Eye (tissue), 1 donor: ENCODE data around the gene TPM2.

Experiments
- DNase-seq: peaks from one replicate; pipeline ENCODE4 v3.0.0-alpha.2; 2015

The TPM2 gene

DNA sequence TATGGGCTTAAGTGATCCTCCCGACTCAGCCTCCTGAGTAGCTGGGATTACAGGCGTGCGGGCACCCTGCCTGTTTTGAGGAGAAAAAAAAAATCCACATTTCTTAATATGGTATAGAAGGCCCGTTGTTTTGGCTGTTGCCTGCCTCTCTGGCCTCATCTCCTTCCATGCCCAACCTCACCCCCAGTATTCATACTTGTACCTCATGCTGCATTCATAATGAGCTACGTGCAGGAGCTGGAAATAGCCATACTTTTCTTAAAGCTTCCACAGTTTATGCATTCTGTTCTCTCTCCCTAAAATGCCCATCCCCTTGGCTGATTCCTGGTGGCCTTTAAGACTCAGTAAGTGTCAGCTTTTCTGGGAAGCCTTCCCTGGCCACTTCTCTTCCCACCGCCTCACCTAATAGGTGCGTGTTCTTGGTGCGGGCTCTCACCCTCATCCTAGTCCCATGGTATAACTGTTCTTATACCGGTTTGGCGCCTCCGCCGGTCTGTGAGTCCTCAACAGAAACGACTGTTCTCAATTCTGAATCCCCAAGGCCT is 2.1 kb upstream of the TPM2 start:
- no peak for DNase-seq

DNA sequence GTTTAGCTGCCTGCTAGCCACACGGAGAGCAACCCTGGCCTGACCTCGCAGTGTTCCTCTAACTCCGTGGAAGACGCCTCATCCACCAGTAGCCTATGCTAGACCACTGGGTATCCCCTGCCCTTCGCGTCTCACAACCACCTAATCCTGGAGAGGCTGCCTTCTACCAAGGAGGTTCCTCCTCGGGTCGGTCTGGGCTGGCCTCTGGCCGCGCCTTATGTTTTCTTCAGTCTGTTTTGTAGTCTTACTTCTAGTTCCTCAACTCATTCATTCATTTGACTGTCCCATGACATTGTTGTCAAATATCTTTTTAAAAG is 1.6 kb upstream of the TPM2 start:
- DNase-seq = no peak

DNA sequence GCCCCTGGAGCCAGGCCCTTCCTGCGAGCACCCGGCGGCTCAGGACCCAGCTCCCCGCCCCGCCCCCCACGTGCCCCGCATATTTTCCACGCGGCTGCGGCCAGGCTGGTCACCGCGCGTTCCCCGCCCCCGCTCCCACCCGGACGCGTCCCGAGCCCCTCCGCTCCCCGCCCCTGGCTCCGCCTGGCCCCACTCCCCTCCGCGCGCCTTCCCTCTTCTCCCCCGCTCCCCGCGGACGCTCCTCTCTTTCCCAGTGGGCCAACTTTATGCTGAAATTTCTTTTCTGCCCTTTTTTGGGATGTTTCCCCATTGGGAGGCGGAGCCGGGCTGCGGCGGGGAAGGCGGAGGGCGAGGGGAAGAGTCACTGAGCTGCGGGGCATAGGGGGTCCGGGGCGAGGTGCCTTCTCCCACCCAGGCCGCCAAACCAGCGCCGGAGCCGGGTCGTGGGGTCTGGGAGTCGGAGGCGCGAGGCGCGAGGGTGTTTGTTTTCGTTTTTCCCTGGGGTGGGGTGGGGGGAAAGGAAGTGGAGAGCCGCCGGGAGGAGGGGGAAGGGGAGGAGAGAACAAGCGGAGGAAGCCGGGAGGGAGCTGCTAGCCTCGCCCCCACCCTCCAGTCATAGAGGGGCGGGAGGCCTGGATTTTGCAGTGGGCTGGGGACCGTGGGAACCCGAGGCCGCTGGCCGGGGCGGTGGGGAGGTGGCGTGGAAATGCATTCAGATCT is 1.0 kb upstream of the TPM2 start:
- DNase-seq = peak; percentile 78

DNA sequence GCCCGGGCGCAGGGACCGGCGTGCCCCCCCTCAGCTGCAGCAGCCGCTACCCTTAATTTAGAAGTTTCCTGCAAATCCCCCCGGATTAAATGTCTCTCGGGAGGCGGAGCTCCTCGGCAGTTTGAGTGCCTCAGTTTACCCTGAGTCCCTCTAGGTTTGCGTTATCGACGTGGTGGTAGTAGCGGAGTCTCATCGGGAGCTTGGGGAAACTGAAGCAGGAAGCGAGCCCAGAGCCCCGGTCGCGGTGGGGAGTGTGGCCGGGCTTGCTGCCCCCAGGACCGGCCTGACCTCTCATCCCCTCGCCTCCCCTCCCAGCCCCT is 529 bp upstream of the TPM2 start:
- DNase-seq = no peak

DNA sequence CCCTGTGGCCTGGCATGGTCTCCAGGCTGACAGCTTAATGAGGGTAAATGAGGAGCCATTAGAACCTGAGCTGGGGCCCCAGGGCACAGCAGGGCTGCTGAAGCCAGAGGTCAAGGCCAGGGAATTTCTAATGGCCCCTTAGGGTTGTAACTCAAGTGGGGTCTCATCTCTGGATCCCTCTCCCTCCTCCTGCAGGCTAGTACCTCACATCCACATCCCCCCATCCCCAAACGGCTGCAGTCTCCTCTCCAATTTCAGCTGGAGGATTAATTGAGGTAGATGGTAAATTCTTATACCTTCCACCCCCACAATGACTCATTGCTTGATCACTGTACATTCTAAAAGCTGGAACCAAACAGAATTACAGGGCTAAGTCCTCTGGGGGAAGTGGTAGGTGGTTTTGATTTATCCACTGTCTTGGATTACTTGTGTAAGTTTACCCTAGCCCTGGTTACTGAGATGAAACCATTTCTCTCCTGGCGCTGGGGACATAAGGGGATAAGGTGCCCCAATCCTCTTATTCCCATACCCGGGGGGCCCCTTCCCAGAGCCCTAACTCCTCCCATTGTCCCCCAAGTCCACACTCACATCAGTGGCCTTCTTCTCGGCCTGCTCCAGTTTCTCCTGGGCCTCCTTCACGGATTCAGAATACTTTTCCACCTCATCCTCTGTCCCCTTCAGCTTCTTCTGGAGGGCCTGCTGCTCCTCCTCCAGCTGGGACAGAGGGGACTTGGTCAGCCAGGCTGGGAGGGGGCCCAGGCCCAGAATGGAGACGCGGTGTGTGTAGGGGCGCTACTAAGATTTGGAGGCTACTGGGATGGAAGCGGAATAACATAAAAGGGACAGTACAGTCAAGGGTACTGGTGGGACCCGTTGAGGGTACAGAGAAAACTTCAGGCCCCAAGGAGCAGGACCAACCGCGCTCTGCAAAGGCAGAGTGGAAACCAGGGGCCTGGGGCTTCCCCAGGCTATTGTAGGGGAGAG is 875 bp downstream of the TPM2 start:
- peak; percentile 38 for DNase-seq

DNA sequence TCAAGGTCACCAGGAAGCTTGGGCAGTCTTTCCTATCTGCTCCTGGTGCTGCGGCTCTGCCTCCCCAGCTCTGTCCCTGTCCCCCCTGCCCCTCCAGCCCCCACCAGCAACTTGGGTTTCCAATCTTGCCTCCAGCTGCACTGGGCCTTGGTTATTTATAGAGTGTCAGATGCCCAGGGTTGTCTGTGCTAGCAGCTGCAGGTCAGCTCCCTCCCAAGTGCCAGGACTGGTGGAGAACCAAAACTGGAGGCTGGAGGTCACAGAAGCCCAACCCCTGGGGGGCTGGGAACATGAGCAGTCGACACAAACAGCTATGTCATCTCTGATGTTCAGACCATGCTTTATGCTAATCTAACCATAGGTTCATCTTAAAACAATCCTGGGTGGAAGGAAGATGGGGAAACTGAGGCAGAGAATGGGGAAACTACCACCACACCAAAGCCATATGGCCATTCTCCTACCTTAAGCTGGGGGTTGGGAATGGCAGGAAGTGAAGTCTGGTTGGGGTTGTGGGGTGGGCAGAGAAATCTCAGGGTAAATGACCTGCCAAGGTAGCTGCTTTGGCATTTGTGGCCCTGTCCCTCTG is 1.7 kb downstream of the TPM2 start:
- no peak for DNase-seq

DNA sequence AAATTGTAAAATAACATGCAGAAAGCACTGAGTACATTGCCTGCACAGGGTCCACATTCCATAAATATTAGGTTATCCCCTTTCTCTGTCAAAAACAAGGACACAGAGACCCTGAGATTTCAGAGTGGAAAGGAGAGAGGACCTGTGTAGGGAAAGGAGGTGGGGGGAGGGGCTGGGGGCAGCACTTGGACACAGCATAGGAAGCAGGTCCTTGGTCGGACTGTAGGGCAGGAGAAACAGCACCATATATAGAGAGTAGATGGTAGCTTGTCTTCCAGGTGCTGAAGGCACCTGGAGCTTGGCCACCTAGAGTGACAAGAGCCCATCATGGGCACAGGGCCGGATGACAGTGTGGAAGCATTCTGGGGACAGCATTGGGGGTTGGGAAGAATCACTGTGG is 2.4 kb downstream of the TPM2 start:
- DNase-seq = no peak

DNA sequence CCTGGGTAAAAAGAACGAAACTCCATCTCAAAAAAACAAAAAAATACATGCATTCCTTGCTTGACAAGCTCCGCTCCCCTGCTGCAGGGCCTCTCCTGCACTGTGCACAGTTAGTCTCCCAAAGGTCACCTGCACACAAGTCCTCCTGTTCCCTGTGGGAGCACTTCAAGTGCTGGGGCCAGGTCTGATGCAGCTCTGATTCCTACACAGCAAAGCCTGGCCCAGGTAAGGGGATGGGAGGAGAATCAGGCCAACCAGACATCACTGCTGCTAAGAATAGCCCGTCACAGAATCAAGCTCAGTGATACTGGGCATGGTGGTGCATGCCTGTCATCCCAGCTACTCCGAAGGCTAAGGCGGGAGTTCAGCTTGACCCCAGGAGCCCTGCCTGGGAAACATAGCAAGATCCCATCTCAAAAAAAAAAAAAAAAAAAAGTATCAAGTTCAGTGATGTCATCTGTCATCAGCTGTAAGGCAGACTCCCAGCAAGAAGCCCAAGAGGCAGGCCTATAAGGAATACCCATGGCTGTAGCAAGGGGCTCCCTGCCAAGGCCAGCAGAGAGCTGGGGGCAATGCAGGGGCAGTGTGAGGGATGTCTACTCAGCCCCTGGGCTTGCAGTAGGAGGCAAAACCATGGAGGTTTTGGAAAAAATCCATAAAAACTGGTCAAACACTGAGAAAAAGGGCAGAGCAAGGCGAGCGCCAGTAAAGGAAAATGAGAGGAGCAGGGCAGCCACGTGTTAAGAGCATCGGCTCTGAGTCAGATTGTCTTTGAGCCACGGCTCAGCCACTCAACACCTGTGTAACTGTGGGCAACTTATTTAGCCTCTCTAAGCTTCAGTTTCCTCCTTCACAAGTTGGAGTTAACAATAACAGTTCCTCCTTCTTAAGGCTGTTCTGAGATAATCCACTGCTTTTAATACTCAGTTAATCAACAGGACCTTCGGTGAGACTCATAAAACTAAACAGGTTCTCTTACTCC is 3.2 kb downstream of the TPM2 start:
- peak; percentile 35 for DNase-seq

DNA sequence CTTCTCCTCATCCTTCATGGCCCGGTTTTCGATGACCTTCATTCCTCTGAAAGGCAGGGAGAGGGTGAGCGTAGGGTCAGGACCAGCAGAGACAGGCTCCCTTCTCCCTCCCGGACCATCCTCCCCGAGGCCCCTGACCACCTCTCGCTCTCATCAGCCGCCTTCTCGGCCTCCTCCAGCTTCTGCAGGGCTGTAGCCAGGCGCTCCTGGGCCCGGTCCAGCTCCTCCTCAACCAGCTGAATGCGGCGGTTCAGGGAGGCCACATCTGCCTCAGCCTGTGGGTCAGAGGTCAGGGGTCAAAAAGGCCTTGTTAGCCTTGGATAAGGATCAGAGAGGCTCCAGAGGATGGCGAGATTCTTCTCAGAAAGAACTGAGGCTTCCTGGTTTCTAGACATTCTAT is 4.2 kb downstream of the TPM2 start:
- DNase-seq = no peak

DNA sequence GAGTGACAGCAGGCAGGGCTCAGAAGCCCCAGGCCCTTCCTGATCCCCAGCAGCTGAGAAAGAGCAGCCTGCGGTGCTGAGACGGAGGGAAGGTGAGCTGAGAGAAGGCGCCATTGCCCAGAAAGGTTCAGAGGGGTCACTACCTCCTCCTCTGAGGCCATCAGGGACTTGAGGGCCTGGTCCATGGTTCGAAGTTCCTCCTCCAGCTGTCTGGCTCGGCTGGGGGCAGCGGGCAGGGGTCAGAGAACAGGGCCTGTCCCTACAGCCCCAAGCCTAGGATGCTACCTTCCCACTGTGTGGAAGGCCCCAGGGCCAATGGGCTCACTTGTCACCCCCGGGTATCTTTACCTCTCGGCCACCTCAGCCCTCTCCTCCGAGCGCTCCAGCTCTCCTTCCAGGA is 4.8 kb downstream of the TPM2 start:
- no peak for DNase-seq

DNA sequence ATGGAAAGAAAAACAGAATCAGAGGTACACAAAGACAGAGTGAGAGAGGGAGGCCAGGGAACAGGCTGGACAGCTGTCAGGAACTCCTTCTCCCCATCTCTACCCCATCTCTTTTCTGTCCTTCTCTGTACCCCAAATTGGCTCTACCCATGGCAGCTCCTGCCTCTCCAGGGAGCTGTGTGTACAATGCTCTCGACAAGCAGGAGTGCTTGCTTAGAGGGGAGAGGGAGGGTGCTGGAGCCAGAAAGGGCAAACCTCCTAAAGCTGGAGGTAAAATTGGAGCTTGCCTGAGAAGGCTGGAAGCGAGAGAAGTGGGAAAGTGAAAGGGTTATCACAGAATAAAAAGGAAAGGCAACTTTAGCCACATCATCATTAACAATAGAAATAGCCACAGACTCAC is 6.4 kb downstream of the TPM2 start:
- DNase-seq = no peak

DNA sequence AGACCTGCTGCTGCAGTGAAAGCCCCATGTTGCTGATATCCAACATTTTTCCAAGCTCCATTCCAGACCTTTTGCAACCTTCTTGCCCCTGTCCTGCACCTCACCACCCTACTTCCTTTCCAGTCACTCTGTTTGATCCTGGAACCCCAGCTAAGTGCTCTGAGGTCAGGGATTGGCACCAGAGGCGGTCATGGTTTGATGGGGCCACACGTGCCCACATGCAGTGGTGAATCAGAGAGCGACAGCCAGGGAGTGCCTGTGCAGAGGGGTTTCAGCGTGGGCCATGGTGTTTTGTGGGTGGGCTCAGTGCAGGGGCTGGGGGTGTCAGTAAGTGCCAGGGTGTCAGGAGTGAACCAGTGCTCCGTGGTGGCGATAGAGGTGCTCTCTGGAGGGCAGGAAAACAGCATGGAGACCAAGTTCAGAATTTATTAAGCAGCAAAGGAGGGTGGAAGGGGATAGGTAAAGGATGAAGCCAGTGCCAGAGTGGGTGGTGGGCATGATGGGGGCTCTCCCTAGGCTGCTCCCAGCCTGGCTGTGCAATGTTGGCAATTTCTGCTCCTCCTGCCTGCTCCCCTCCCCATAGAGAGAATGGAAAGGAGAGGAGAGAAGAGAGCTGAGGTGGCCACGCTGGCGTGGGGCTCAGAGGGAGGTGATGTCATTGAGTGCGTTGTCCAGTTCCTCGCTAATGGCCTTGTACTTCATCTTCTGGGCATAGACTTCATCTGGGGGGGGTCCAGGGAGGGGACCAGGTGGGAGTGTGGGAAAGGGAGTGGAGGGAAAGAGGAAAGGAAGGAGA is 7.0 kb downstream of the TPM2 start:
- DNase-seq = no peak

DNA sequence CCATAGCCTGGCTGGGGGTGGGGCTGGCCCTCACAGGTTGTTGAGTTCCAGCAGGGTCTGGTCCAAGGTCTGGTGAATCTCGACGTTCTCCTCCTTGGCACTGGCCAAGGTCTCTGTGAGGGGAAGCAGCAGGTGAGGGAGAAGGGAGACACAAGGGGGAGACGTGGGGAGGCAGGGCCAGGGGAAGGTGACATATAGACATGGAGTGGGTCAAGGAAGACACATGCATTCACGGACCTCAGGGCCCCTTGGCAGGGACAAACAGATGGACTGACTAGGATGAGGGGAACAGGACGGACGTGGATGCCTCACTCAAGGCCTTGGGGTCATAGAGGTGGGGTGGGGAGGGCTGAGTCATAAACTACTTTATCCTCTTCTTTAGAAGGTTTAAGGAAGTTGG is 7.7 kb downstream of the TPM2 start:
- DNase-seq = no peak

DNA sequence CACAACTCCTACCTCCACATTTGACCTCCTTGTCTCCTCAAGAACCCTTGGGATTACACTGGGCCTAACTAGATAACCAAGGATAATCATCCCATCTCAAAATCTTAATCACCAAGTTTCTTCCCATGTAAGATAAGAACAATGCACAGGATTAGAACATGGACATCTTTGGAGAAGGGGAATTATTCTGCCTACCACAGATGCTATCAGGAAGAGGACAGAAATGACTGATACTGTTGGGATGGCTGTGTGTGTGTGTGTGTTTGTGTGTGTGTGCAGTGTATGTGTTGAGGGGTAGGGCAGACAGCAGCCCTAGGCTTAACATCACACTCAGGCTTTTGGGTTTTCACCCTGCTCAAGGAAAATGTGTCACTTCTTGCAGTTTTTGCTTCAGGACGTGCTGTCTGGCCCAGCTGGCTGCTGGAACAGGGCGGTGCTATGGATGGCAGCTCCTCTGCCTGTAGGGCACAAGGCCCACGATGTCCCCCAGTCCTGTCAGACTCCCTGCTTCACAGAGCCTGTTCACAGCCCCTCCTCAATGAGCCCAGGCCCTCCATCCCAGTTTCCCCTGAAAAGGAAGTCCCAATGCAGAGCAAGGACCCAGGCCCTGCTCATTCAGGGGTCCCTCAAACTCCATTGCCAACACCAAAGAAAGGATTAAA is 8.3 kb downstream of the TPM2 start:
- DNase-seq = no peak

DNA sequence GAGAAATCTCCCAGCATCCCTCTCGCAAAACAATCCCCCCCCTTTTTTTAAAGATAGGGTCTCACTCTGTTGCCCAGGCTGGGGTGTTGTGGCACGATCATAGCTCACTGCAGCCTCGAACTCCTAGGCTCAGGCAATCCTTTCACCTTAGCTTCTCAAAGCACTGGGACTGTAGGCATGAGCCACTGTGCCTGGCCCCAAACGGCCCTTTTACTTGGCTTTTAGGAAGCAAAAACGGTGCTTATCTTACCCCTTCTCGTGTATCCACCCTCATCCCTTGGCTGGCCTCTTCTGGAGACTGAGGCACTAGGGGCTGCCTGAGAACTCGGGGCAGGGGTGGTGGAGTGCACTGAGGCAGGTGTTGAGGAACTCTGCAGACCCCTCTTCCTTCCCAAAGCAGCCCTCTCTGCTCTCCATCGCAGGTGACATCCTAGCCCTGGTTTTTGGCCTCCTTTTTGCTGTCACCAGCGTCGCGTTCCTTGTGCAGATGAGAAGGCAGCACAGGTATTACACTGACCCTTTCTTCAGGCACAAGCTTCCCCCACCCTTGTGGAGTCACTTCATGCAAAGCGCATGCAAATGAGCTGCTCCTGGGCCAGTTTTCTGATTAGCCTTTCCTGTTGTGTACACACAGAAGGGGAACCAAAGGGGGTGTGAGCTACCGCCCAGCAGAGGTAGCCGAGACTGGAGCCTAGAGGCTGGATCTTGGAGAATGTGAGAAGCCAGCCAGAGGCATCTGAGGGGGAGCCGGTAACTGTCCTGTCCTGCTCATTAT is 9.2 kb downstream of the TPM2 start:
- DNase-seq = no peak

DNA sequence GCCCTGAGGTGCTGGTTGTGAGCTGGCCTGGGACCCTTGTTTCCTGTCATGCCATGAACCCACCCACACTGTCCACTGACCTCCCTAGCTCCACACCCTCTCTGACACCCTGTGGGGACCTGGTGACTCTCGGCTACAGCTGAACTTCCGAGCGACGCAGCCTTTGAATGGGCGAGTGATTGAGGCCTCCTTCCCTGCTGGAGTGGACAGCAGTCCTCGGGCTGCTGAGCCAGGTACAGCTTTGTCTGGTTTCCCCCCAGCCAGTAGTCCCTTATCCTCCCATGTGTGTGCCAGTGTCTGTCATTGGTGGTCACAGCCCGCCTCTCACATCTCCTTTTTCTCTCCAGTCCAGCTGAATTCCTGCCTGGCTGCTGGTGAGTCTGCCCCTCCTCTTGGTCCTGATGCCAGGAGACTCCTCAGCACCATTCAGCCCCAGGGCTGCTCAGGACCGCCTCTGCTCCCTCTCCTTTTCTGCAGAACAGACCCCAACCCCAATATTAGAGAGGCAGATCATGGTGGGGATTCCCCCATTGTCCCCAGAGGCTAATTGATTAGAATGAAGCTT is 9.9 kb downstream of the TPM2 start:
- no peak for DNase-seq

DNA sequence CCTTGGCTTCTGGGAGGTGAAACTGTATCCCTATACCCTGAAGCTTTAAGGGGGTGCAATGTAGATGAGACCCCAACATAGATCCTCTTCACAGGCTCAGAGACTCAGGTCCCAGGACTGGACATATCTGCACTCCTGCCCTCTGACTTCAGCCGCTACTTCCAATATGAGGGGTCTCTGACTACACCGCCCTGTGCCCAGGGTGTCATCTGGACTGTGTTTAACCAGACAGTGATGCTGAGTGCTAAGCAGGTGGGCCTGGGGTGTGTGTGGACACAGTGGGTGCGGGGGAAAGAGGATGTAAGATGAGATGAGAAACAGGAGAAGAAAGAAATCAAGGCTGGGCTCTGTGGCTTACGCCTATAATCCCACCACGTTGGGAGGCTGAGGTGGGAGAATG is 10.6 kb downstream of the TPM2 start:
- no peak for DNase-seq

DNA sequence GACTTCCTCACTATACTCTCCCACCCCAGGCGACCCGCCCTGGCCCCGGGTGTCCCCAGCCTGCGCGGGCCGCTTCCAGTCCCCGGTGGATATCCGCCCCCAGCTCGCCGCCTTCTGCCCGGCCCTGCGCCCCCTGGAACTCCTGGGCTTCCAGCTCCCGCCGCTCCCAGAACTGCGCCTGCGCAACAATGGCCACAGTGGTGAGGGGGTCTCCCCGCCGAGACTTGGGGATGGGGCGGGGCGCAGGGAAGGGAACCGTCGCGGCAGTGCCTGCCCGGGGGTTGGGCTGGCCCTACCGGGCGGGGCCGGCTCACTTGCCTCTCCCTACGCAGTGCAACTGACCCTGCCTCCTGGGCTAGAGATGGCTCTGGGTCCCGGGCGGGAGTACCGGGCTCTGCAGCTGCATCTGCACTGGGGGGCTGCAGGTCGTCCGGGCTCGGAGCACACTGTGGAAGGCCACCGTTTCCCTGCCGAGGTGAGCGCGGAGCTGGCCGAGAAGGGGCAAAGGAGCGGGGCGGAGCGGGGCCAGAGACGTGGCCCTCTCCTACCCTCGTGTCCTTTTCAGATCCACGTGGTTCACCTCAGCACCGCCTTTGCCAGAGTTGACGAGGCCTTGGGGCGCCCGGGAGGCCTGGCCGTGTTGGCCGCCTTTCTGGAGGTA is 13.9 kb downstream of the TPM2 start:
- peak; percentile 93 for DNase-seq

DNA sequence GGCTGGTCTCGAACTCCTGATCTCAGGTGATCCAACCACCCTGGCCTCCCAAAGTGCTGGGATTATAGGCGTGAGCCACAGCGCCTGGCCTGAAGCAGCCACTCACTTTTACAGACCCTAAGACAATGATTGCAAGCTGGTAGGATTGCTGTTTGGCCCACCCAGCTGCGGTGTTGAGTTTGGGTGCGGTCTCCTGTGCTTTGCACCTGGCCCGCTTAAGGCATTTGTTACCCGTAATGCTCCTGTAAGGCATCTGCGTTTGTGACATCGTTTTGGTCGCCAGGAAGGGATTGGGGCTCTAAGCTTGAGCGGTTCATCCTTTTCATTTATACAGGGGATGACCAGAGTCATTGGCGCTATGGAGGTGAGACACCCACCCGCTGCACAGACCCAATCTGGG is 14.5 kb downstream of the TPM2 start:
- peak; percentile 48 for DNase-seq

DNA sequence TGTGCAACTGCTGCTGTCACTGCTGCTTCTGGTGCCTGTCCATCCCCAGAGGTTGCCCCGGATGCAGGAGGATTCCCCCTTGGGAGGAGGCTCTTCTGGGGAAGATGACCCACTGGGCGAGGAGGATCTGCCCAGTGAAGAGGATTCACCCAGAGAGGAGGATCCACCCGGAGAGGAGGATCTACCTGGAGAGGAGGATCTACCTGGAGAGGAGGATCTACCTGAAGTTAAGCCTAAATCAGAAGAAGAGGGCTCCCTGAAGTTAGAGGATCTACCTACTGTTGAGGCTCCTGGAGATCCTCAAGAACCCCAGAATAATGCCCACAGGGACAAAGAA is 15.7 kb downstream of the TPM2 start:
- no peak for DNase-seq
